ENCODE measurements around the gene SEC24C.

- TF ChIP-seq POLR2A (IDR thresholded peaks at IDR 0.05; ENCODE audit: low read length) (no peak), GATA1 (IDR thresholded peaks at IDR 0.05; ENCODE audit: low read depth, low read length) (no peak)
Measured at GRCh38 chr10:73793456-73793855, 49.3 kb downstream of the SEC24C start.
